GM19324 (cell line): ENCODE data around the gene PLD1.
A peak's percentile ranks its signal among the peaks of the same experiment; 100 is the strongest.

Experiments used
- ATAC-seq: cut with Tn5 transposase; IDR thresholded peaks from one replicate; pipeline ENCODE4 v1.9.1; 2021; ENCODE audit warnings: mild to moderate bottlenecking, moderate library complexity; ENCODE audit not compliant: unreplicated experiment, low FRiP score

PLD1 gene

DNA sequence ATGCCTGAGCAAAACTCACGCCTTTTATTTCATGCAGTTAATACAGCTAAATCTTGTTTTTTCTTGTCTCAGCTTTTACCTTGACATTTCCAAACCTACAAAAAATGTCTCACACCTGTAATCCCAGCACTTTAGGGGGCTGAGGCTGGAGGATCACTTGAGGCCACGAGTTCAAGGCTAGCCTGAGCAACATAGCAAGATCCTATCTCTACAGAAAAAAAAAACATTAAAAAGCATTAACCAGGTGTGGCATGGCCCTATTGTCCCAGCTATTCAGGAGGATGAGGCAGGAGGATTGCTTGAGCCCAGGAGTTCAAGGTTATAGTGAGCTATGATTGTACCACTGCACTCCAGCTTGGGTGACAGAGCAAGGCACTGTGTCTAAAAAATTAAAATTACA, 29.0 kb upstream of the PLD1 start:
- ATAC-seq: no peak

DNA sequence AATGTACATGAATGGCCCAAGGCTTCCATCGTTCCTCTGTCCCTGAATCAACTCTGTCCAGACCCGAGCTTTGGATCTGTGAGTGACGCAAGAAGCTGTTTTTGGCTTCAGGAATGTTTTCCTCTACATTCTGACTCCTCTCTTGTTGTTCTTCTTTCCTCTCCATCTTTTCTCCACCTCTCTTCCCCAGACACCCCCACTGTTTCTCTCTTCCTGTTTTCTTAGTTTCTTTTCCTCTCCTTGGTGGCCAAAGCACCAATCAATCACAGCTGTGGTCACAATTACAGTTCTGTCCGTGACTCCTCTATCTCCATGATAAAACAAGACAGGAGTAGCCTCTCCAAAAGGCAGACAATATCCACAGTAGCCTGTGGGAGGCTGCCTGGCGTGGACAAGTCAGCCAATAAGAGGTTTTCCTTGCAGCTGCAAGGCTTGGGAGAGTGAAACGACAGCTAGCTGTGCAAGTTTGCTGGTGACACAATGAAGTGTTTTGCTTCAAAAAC, 28.0 kb upstream of the PLD1 start:
- no peak for ATAC-seq

DNA sequence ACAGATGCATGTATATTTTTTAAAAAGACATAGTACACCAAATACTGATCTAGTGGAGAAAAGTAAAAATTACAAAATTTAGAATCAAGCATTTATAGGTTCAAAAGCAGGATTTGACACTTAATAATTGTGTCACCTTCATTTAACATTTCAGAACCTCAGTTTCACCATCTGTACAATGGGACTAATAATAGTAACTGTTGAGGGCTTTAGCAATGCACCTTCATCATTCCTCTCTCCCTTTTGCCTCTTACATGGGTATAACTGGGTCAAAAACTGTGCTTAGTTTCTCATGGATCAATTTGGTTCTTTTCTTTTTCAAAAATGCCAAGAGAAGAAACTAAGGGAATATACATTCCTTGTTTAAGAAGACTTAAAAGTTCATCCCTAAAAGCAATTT, 27.4 kb upstream of the PLD1 start:
- no peak for ATAC-seq

DNA sequence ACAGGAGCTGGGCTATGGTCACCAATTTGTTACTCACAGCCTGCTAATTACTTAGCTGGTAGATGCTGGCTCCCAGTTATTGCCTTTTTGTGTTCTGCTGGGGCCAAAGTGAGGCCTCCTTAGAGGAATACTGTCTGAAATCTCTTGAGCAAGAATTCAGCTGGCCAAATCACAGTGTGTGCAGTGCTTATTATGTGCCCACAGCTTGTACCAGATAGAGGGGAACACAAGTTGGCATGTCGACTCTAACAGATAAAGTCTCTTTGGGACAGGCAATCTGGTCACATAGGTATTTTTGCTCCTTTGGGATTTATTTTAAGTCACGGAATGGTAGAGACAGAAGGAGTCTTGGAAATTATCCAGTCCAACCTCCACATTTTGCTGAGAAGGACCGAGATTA, 26.6 kb upstream of the PLD1 start:
- no peak for ATAC-seq

DNA sequence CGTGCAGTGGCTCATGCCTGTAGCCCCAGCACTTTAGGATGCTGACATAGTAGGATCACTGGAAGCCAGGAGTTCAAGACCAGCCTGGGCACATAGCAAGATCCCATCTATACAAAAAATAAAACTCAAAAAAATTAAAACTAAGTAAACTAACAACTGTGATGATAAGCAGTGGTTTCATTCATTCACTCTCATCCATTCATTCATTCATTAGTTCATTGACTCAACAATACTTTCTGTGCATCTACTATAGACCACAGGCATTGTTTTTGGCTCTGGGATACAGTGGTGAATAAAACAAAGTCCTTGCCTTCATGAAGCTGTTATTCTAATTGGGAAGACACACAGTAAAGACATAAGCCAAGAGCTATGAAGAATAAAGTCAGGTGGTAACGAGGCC, 25.3 kb upstream of the PLD1 start:
- ATAC-seq: no peak

DNA sequence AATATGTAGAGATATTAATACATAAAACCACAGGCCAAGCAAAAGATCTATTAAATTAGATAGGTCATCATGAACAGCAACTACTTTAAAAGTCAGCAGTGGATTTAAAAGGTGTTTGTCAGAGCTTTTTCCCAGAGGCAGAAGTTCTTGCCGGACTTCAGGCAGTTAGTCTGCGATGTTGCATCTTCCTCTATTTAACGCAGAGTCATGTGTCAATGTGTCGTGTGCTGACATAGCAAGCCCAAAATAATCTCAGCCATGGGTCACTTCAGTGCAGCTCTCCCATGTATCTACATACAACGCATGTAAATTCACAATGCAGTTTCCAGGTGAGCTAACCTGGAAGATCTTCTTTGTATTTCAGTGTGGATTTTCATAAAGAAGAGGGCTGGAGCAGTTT, 24.8 kb upstream of the PLD1 start:
- no peak for ATAC-seq

DNA sequence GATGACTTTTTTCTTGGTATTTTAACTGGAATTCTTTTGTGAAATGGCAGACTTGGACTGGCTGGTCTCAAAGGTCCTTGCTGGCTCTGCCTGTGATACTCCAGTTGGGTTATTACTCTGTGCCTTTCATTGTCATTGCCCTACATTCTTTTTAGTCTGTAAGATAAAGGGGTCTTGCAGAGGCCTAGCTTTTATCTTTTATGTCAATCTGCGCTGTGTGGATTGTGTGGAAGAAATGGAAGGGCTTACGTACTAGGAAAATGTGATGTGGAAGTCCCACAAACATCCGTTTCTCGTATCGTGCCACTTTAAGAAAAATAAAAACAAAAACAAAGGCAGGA, 24.1 kb upstream of the PLD1 start:
- ATAC-seq: no peak

DNA sequence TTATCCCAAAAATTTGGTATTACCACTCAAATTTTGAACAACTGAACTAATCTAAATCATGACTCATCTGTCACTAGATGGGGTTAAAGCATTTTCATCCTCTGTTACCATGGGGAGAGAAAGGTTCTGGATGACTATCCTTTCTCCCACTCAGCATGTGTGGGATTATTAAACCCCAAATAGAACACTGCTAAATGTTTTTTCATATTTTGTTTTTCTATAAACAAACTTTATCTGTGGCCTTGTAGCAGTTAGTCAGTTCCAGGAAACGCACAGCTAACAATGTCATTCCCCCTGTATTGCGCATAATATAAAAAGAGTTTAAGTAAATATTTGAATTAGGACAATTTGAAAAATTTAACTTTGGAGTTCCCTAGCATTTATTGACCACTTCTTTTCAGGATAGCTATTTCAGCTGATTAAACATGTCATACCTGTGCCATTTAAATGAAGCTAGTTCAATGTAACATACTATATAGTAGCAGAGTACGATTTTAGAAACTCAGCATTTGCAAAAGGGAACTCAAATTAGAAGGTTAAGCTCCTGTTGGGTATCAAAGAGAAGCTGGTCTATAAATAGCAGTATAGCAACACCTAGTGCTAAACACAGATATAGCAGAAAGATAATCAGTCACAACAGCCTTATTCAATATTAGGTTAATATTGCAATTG, 23.6 kb upstream of the PLD1 start:
- ATAC-seq: no peak

DNA sequence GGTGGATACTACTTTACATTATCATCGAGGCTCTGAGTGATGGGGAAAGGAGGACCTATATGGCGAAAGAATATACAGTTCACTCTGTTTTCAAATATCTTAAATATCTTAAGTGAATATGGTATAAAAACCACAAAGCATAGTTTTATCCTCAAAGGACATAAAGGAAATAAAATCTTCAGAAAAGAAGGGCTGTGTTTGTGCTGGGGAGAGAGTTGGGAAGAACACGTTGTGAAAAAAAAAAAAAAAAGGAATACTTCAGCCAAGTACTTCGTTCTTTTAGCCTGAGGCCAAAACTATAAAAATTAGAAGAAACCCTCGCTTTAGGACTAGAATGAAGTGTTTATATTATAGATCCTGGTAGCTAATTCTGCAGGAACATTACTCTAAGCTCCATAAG, 22.7 kb upstream of the PLD1 start:
- no peak for ATAC-seq

DNA sequence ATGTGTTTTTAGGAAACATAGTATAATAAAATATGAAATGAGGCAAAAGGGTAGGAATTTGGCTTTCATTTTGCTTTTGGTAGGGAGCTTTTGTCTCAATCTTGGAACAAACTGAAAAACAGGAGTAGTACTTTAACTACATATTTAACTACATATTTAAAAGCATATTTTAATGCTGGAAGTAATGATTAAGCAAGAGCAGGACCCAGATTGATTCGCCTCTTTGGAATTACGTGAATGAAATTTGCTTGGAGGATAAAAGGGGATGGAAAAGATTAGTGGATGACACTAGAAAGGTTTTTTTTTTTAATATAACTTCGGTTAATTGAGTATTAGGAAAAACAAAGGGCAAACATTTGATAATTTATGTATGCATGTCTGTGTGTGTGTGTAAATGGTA, 21.7 kb upstream of the PLD1 start:
- ATAC-seq: no peak

DNA sequence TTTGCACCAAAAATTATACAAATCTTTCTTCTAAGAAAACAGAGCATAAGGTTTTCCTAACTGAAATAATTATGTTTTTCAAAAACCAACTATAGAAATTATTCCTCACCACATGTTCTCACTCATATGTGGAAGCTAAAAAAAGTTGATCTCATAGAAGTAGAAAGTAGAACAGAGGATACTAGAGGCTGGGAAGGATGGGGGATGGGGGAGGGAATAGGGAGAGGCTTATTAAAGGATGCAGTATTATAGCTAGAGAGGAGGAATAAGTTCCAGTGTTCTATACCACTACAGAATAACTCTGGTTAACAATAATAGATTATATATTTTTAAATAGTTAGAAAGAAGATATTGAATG, 20.2 kb upstream of the PLD1 start:
- no peak for ATAC-seq

DNA sequence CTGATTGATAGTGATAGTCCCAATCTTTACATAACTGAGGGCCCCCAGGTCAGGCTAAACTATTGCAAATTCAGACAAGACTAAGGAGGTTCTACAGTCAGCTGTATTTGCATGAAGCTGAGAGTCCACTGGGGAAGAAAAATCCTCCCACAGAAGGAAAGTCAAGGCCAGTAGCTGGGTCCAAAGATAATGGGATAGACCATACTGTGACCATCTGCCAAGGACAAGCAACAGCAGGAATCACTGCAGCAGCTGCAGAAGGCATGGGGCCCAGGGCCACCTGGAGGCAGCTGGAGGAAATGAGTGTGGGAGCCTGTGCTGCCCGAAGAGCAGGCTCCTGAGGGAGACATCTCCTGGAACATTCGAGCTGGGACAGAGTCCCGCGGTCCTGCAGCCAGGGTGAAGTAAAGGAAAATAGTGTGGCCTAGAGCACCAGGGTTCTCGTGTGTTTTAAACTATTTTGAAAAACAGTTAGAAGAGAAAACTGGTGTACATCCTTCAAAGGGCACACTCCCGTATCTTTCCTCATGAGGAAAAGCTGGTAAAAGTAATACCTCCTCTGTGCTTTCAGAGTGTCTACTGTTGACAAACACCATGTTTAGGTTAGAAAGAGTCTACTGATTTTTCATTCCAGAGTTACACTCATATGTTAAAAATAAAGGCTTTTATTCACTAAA, 19.7 kb upstream of the PLD1 start:
- ATAC-seq: peak; percentile 45

DNA sequence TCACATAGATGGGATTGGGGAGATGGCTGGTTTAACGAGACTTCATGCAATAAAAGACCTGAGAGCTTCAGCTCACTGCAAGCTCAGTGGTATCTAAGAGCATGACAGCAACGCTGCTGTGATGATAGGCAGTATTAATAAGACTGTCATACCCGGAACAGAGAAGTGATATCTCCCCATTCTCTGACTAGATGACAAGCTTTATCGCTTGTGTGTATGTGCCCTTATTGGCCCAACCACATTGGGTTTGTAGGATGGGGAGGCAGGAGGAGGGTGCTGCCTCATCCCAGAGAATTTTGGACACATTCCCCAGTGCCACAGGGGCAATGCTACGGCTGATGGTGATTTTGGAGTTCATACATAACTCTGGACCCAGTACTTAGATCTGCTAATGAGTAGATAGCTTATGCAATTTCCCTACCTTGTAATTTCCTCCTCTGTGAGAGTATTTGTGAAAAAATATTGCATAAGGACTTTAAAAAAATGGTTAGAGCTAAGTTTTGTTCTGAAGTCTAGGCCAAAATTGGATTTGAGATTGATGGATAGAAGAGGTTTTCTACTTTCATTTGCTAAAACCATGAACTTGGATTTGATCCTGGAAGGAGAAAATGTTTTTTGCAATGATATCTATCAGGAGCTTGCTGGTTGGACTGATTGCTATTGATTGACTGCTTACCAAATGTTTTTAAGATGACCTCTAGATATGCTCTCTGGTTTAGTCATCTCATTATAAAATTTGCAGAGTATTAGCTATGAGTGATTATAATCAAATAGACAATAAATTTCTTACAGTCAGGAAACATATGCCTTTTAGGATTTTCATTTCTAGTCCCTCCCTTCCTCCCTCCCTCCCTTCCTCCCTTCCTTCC, 18.9 kb upstream of the PLD1 start:
- ATAC-seq: no peak

DNA sequence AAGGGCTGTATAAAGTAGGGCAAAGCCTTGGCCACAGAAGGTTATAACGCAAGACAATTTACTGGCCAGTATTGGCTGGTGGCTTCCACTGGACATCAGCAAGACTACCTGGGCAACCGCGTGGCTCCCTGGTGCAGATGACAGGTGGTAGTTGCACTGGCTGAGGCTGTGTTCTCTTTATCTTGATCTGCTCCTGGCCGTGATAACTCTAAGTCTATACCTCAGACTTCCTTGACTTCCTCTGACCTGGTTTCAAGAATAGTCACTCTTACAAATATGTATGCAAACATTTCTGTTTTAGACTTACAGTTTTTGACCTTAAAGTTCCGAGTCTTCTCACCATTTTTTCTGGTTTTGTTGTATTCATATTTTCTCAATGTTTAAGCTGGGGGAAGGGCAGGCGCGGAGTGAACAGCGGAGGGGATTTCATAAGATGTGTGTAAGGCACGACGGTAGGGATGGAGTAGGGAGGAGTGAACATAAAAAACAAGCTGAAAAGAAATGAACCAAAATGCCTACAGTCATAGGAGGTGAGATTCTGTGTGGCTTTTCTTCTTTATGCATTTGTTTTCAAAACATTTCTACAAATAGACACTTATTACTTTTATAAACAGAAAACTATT, 17.7 kb upstream of the PLD1 start:
- ATAC-seq: no peak

DNA sequence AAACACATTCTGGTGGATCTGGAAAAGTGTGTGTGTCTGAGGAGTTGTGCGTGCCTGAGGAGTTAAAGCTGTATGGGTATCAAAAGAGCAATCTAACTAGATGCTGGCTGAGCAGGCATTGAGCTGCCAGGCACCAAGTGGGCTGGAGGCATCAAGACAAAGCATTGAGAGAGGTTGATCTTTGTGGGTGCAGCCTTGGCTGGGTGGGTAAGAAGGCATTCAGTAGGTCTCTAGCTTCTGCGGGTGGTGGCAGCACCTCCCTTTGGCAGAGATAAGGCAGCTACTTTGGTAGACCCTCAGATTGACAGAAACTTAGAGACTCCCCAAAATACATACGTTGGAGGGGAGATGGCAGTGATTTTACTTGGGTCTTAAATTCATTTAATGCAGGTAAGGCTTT, 17.1 kb upstream of the PLD1 start:
- no peak for ATAC-seq

DNA sequence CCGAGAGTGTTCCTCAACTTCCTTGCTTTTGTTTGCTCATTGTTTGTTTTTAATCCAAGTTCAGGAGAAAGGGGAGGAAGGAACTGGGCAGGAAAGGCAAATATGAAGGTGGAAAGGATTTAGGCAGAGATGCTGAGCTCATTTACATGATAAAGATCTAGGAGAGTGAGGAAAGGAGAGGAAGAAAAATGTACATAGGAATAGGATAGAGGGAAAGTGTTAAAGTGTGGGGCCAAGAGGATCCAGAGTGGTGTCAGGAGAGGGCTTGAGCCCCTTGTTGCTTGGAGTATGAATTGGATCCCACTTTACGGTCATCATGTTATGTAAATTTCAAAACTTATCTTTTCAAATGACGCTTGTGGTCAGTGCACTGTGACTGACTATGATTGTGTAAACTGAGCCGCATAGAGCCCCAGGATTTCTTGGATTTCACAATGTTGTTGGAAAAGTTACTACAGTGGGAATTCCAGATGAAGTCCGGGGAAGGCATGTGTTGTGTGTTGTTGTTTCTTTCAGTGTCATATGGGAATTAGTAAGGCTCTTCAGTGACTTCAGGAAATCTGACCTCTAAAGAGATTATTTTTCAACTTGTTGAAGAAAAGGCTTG, 15.0 kb upstream of the PLD1 start:
- ATAC-seq: no peak

DNA sequence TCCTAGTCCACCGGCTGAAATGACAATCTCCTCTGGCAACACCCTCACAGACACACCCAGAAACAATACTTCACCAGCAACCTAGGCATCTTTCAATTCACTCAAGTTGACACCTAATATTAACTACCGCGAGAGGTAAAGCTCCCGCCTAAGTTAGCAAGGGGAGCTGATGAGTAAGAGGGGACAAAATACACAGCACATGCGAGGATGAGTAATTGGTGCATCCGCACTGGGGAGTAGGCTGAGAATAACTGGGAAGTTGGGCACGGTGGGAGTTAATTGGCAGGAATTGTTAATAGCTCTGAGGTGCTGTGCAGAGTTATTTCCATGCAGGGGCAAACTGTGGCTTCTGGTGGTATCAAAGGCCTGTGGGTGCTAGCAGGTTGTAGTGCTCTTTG, 14.5 kb upstream of the PLD1 start:
- no peak for ATAC-seq

DNA sequence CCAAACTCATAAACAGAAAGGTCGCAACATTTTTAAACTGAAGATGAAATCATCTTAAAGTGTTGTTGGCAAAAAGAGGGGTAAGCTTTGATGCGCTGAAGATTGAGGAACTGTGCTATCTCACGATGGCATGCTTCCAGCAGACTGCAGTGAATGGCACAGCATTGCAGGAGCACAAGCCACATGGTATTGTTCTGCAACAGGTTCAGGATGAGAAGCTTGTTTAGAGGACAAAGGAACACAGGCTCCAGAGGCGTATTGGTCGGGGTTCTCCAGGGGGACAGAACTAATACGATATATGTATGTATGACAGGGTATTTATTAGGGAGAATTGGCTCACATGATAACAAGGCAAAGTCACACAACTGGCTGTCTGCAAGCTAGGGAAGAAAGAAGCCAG, 13.8 kb upstream of the PLD1 start:
- ATAC-seq: no peak

DNA sequence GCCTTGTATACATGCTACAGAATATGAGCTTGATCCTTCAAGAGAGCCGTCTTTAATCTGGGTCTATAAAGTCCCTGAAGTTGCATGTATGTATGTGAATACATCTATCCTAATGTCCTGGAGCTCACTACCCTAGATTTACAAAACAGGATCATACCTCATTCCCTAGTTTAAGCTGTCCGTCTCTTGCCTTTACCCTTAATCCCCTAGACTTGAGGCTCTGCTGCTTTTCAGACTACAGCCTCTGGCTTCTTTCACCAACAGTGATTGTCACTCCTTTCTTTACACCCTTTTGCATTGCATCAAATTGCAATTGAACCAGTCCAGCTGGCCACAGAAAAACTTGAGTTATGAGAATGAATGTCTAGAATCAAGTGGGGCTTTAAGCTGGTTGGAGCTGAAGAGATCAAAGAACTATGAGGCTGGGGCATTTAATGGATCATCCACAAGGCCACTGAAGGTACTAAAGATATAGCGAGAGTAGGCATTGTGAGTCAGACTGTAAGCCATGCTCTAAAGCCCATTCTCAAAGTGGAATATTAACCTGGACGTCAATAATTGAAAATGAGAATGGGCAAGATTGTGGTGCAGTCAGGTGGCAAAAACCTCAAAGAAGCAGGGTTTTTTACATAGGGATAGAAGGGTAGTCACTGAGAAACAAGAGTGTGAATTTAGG, 12.3 kb upstream of the PLD1 start:
- peak; percentile 66 for ATAC-seq

DNA sequence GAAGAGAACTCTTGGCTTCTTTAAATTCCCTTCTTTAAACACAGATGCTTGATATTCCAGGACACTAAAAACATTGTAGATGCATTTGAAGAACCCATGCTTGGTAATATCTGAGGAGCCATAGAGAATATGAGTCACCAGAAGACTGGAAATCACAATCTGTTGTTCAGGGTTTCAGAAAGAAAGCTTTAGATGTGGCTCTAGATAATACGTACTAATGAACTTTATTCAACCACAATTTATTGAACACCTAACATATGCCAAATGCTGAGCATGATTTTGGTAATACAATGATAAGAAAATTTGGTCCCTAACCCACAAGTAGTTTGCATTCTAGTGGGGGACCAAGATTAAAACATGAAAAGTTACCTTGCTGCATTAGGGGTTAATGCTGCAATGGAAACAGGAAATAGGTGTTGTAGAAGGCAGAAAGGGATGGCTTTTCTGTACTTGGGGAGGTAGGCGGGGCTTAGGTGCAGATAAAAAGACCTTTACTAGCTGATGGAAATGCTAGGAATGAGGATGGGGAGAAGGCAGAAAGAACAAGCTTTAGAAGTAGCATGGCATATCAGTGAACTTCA, 11.6 kb upstream of the PLD1 start:
- ATAC-seq: no peak
